Cortex of kidney (tissue), 1 donor: Measurements from ENCODE around the gene GRPEL2.
"Not testable (repeated sequence)": the region's sequence is repeated elsewhere in the genome, so short reads cannot be mapped to it uniquely, and the experiment has no call there.

Experiments used
- DNase-seq: peaks from one replicate; lab custom pipeline; 2025; lab: John Stamatoyannopoulos, UW

GRPEL2 gene

DNA sequence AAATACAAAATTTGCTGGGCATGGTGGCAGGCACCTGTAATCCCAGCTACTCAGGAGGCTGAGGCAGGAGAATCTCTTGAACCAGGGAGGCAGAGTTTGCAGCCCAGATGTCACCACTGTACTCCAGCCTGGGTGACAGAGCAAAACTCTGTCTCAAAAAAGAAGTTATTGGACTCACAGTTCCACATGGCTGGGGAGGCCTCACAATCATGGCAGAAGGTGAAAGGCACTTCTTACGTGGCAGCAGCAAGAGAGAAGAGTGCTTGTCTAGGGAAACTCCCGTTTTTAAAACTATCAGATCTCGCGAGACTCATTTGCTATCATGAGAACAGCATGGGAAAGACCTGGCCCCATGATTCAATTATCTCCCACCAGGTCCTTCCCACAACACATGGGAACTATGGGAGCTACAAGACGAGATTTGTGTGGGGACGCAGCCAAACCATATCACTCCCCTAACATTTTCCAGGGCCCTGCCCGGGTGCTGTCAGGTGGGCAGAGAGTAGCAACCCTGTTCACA is 53.5 kb downstream of the GRPEL2 start:
- not testable (repeated sequence) for DNase-seq

DNA sequence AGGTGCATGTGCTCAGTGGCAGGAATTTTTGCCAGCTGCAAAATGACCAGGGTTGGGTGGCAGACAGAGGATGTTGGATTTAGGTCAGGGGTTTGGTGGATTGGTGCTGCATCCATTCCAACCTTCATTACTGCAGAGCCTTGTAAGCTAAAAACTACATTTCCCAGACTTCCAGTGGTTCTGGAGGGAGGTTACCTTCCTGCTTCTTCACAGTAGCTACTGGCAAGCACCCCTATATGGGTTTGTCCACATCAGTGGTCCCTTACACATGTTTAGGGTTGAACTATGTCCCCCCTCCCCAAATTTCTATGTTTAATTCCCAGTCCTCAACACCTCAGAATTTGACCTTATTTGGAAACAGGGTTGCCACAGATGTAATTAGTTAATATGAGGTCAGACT is 54.5 kb downstream of the GRPEL2 start:
- DNase-seq: no peak

DNA sequence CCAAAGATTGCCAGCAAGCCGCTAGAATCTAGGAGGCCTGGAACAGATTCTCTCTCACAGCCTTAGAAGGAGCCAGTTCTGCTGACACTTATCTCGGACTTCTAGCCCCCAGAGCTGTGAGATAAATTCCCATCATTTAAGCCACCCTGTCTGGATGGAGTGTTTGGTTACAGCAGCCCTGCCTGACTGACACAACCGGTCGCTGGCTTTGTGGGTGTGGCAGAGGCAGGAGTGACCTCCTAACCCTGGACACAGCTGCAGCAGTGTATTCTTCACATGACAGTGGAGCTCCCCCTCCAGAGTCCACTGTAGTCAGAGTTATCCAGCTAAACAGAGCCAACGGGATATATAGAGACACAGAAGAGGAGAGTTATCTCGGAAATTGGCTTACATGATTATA is 55.0 kb downstream of the GRPEL2 start:
- no peak for DNase-seq

DNA sequence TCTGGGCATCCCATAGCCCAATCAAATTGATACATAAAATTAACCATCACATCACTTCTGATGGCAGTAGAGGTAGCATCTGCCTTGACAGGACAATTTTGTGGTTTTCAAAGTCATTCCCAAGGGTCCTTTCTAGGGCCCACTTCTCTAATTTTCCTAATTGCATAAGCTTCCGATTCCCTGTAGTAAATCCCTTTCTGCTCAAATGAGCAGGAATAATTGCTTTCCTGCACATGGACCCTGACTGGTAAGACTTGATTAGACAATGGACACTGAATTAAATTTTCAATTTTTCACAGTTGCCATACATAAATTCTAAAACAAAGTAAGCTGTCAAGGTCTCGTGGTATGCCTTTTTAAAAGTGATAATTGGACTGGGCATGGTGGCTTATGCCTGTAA is 55.8 kb downstream of the GRPEL2 start:
- no peak for DNase-seq

DNA sequence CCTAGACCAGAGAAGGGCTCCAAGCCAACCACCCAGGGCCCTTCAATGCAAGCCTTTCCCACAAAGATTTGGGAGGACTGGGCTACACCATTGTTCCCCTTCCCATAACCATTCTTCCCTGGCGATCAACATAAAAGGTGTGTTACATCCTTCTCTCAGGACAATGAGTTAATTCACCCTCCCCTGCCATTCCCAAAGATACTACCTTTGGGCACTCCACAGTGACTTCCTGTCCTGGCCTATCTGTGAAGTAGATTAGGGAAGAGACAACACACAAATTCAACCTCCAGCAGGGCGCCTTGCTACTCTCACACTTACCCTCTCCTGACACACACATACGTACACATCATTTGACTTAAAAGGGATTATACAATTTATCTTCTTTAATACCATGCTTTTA is 57.0 kb downstream of the GRPEL2 start:
- no peak for DNase-seq
